Smooth muscle cell (in vitro differentiated cells): ENCODE results near the gene CYP26B1. TPM values are rescaled to one million over a fixed set of nuclear protein-coding genes. Genes with fewer than 3 reads are reported as not detected.

Experiments
- DNase-seq: peaks from one replicate; lab custom pipeline; 2025; ENCODE audit not compliant: unreplicated experiment; lab: John Stamatoyannopoulos, UW
- H2AFZ ChIP-seq: fragments of 200-600 bp; sonication (generic); 2 replicates; pipeline ENCODE4 v1.6.0; 2016; ENCODE audit warnings: antibody characterized with exemption, low read depth, mild to moderate bottlenecking
- H3F3A ChIP-seq: fragments of 200-600 bp; sonication (generic); 2 replicates; pipeline ENCODE4 v1.6.0; 2017; ENCODE audit warnings: antibody characterized with exemption, low read depth
- H3K27ac ChIP-seq: fragments of 200-600 bp; sonication (generic); 2 replicates; pipeline ENCODE4 v1.5.1; 2016; ENCODE audit warnings: low read depth, mild to moderate bottlenecking
- H3K27me3 ChIP-seq: fragments of 200-600 bp; sonication (generic); 2 replicates; pipeline ENCODE4 v1.6.1; 2016; ENCODE audit warnings: low read depth, mild to moderate bottlenecking
- H3K36me3 ChIP-seq: fragments of 200-600 bp; sonication (generic); 2 replicates; pipeline ENCODE4 v1.5.1; 2016; ENCODE audit warnings: low read depth
- H3K4me1 ChIP-seq: fragments of 200-600 bp; sonication (generic); 2 replicates; pipeline ENCODE4 v1.5.1; 2016; ENCODE audit warnings: low read depth
- H3K4me2 ChIP-seq: fragments of 200-600 bp; sonication (generic); 2 replicates; pipeline ENCODE4 v1.6.0; 2016; ENCODE audit warnings: mild to moderate bottlenecking
- H3K4me3 ChIP-seq: fragments of 200-600 bp; sonication (generic); 2 replicates; pipeline ENCODE4 v1.5.1; 2016; ENCODE audit warnings: mild to moderate bottlenecking
- H3K79me2 ChIP-seq: fragments of 200-600 bp; sonication (generic); 2 replicates; pipeline ENCODE4 v1.6.0; 2016; ENCODE audit warnings: low read depth, mild to moderate bottlenecking
- H3K9ac ChIP-seq: fragments of 200-600 bp; sonication (generic); 2 replicates; pipeline ENCODE4 v1.6.0; 2016; ENCODE audit warnings: low read depth
- H3K9me3 ChIP-seq: fragments of 200-600 bp; sonication (generic); replicated peaks from 2 replicates; pipeline ENCODE4 v1.5.1; 2016; ENCODE audit warnings: low read depth
- H4K20me1 ChIP-seq: fragments of 200-600 bp; sonication (generic); 2 replicates; pipeline ENCODE4 v1.6.0; 2016; ENCODE audit warnings: low read depth
- WGBS: methylation state at CpG from one replicate; pipeline ENCODE4 v1.1.7; 2016; ENCODE audit warnings: low lambda C conversion rate; 5-methylcytosine and 5-hydroxymethylcytosine counted together
- polyA plus RNA-seq: library from polyadenylated mRNA; unstranded; fragments of >200 nt; fragmentation: Nextera tagmentation; extraction: Ambion mirVana; gene quantifications from 2 replicates; pipeline ENCODE4 v1.2.1, GENCODE V29; 2016
- total RNA-seq: library from RNA; depleted of rRNA; stranded (reverse); fragments of >200 nt; gene quantifications from 2 replicates; pipeline ENCODE4 v1.2.3, GENCODE V29; 2014
- TF ChIP-seq, protein P1 (sequence below): fragments of 200-600 bp; sonication (generic); IDR thresholded peaks from 2 replicates; pipeline ENCODE4 v1.5.1; 2017; ENCODE audit warnings: borderline replicate concordance, mild to moderate bottlenecking, antibody characterized with exemption; ENCODE audit not compliant: insufficient read depth, poor library complexity, severe bottlenecking

Gene CYP26B1
- total and polyA plus RNA-seq, 2 experiments from 2014 or later = 0.48 to 1.1 TPM

- no peaks in the 10 kb centered on the region for H3K4me1 ChIP-seq
- no peak overlapping the region for H2AFZ ChIP-seq
- H3K27me3 ChIP-seq = peaks cover 8% of the 10 kb centered on the region
- 81% methylated on average over 4 of the region's 4 CpGs for WGBS
- no peaks in the 10 kb centered on the region for H3K79me2 ChIP-seq
- H3K27ac ChIP-seq = no peak overlapping the region
- H3K4me3 ChIP-seq = no peak overlapping the region
- TF ChIP-seq, protein P1, sequence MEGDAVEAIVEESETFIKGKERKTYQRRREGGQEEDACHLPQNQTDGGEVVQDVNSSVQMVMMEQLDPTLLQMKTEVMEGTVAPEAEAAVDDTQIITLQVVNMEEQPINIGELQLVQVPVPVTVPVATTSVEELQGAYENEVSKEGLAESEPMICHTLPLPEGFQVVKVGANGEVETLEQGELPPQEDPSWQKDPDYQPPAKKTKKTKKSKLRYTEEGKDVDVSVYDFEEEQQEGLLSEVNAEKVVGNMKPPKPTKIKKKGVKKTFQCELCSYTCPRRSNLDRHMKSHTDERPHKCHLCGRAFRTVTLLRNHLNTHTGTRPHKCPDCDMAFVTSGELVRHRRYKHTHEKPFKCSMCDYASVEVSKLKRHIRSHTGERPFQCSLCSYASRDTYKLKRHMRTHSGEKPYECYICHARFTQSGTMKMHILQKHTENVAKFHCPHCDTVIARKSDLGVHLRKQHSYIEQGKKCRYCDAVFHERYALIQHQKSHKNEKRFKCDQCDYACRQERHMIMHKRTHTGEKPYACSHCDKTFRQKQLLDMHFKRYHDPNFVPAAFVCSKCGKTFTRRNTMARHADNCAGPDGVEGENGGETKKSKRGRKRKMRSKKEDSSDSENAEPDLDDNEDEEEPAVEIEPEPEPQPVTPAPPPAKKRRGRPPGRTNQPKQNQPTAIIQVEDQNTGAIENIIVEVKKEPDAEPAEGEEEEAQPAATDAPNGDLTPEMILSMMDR = no peak
- H3K9me3 ChIP-seq = no peaks in the 10 kb centered on the region
- no peak for DNase-seq
- no peak overlapping the region for H3K9ac ChIP-seq
- no peak overlapping the region for H3K4me2 ChIP-seq
- H4K20me1 ChIP-seq = no peaks in the 10 kb centered on the region
- no peaks in the 10 kb centered on the region for H3K36me3 ChIP-seq
- no peaks in the 10 kb centered on the region for H3F3A ChIP-seq
Measured at GRCh38 chr2:72096181-72096580, 51.5 kb downstream of the CYP26B1 start.

GRCh38 chr2:72095364-72095763 is 52.3 kb downstream of the CYP26B1 start:
- no peak for DNase-seq
- H3K9ac ChIP-seq = no peak overlapping the region

GRCh38 chr2:72094701-72095100 is 53.0 kb downstream of the CYP26B1 start:
- no peak overlapping the region for H3K27ac ChIP-seq
- H3K9ac ChIP-seq = no peak overlapping the region
- H3K79me2 ChIP-seq = no peaks in the 10 kb centered on the region
- H3K4me3 ChIP-seq = no peak overlapping the region
- H4K20me1 ChIP-seq = no peaks in the 10 kb centered on the region
- H3K9me3 ChIP-seq = no peaks in the 10 kb centered on the region
- DNase-seq = no peak
- TF ChIP-seq, protein P1 = no peak
- H3K4me1 ChIP-seq = no peaks in the 10 kb centered on the region
- no peak overlapping the region for H2AFZ ChIP-seq
- peaks cover 7% of the 10 kb centered on the region for H3K27me3 ChIP-seq
- no peaks in the 10 kb centered on the region for H3K36me3 ChIP-seq
- 74% methylated on average over 4 of the region's 4 CpGs for WGBS
- H3F3A ChIP-seq = no peaks in the 10 kb centered on the region
- H3K4me2 ChIP-seq = no peak overlapping the region

More at GRCh38 chr2:72095364-72095763, 52.3 kb downstream of the CYP26B1 start:
- H3K27me3 ChIP-seq = peaks cover 7% of the 10 kb centered on the region
- no peak overlapping the region for H2AFZ ChIP-seq
- H3K9me3 ChIP-seq = no peaks in the 10 kb centered on the region
- no peaks in the 10 kb centered on the region for H3K36me3 ChIP-seq
- H3F3A ChIP-seq = no peaks in the 10 kb centered on the region
- 95% methylated on average over 3 of the region's 3 CpGs for WGBS
- H3K4me3 ChIP-seq = no peak overlapping the region
- TF ChIP-seq, protein P1 = no peak
- no peaks in the 10 kb centered on the region for H3K4me1 ChIP-seq
- no peaks in the 10 kb centered on the region for H3K79me2 ChIP-seq
- no peaks in the 10 kb centered on the region for H4K20me1 ChIP-seq
- H3K4me2 ChIP-seq = no peak overlapping the region
- no peak overlapping the region for H3K27ac ChIP-seq

DNA sequence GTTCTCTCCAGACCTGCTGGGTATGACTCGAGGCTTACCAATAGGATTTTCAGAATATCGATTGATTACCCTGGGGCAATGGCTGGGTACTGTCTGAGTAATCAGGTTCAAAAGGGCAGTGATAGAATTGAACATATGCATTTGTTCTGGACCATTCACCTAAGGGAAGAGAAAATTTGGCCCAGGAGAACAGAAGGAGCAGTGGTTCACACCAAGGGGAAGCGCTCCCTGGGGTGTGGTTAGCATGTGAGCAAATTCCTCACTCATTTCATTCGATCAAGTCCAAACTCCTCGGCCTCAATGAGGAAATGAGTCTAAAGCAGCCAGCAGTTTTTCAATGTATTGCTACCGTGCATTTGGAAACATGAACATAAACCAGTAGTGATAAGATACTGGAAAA is 55.6 kb downstream of the CYP26B1 start:
- H3F3A ChIP-seq = no peaks in the 10 kb centered on the region
- H3K4me3 ChIP-seq = no peak overlapping the region
- DNase-seq = no peak
- H3K27me3 ChIP-seq = peaks cover 7% of the 10 kb centered on the region
- no peaks in the 10 kb centered on the region for H3K9me3 ChIP-seq
- WGBS = 87% methylated on average over 6 of the region's 6 CpGs
- H3K27ac ChIP-seq = no peak overlapping the region
- H3K4me2 ChIP-seq = no peak overlapping the region
- H4K20me1 ChIP-seq = no peaks in the 10 kb centered on the region
- TF ChIP-seq, protein P1 = no peak
- no peaks in the 10 kb centered on the region for H3K4me1 ChIP-seq
- no peak overlapping the region for H2AFZ ChIP-seq
- H3K79me2 ChIP-seq = no peaks in the 10 kb centered on the region
- no peaks in the 10 kb centered on the region for H3K36me3 ChIP-seq
- no peak overlapping the region for H3K9ac ChIP-seq
